Endothelial cell of umbilical vein (primary cell): Measurements from ENCODE around the gene DOCK1. TPM values are rescaled to one million over a fixed set of nuclear protein-coding genes. Genes with fewer than 3 reads are reported as not detected.

Experiments
- BruUV-seq: library from RNA; stranded (reverse); fragments of 400-500 nt; replicated peaks from 2 replicates; lab custom pipeline; 2021; lab: Mats Ljungman, UMichigan
- CTCF ChIA-PET: fragments of 300-600, 350-600 bp; sonication (Branson Sonifier 250); formaldehyde crosslinking; loops from one replicate; lab custom pipeline; 2021; ENCODE audit warnings: antibody characterized with exemption, inconsistent platforms; lab: Charles Lee
- POLR2A ChIA-PET: fragments of 300-600, 350-600 bp; sonication (Branson Sonifier 250); formaldehyde crosslinking; loops from one replicate; lab custom pipeline; 2021; ENCODE audit warnings: antibody characterized with exemption, inconsistent platforms; lab: Charles Lee
- DNase-seq: peaks from one replicate; pipeline ENCODE4 v3.0.0-alpha.2; 2011; ENCODE audit warnings: low read depth, low spot score
- FAIRE-seq: peaks from 2 replicates; lab custom pipeline; 2011; peaks lifted over from hg19 to GRCh38; lab: Jason Lieb, UNC
- H2AFZ ChIP-seq: 2 replicates; pipeline ENCODE4 v1.6.0; 2012; ENCODE audit warnings: low read depth, low read length, control low read depth, inconsistent platforms
- H3K27ac ChIP-seq: 2 replicates; pipeline ENCODE4 v1.5.1; 2011; ENCODE audit warnings: low read depth, mild to moderate bottlenecking, control low read depth, low read length, moderate library complexity; ENCODE audit not compliant: insufficient read depth
- H3K27me3 ChIP-seq, 2 experiments: 2 replicates each; pipeline versions ENCODE4 v1.6.0 to v1.6.1; 2011; ENCODE audit warnings: low read length in 2 of 2, mixed read lengths in 1 of 2; ENCODE audit not compliant: control insufficient read depth in 2 of 2, insufficient read depth in 2 of 2
- H3K36me3 ChIP-seq, 2 experiments: 2 replicates in 1 of 2; 3 replicates in 1 of 2; pipeline ENCODE4 v1.5.1; 2011; ENCODE audit warnings: low read length in 2 of 2, mild to moderate bottlenecking in 1 of 2, moderate library complexity in 1 of 2; ENCODE audit not compliant: control insufficient read depth in 2 of 2, insufficient read depth in 2 of 2; ENCODE audit errors: extremely low read depth in 1 of 2
- H3K4me1 ChIP-seq: 3 replicates; pipeline ENCODE4 v1.5.1; 2011; ENCODE audit warnings: mild to moderate bottlenecking, low read length; ENCODE audit not compliant: control insufficient read depth, insufficient read depth; ENCODE audit errors: extremely low read depth
- H3K4me2 ChIP-seq: 2 replicates; pipeline ENCODE4 v1.6.1; 2011; ENCODE audit warnings: low read length, control low read depth, mixed read lengths; ENCODE audit not compliant: insufficient read depth
- H3K4me3 ChIP-seq, 3 experiments: fragments of 200-600 bp in 1 of 3; sonication (generic), shearing (Covaris generic) in 1 of 3; replicated peaks in 1 of 3; 2 replicates each; pipeline ENCODE4 v1.5.1; 2011 to 2016; ENCODE audit warnings: control low read depth in 3 of 3, low read length in 3 of 3, mild to moderate bottlenecking in 2 of 3, inconsistent platforms in 1 of 3, low read depth in 1 of 3, moderate library complexity in 1 of 3; ENCODE audit not compliant: insufficient read depth in 1 of 3
- H3K79me2 ChIP-seq: 2 replicates; pipeline ENCODE4 v1.6.0; 2012; ENCODE audit warnings: low read length, inconsistent platforms; ENCODE audit not compliant: control insufficient read depth, insufficient read depth
- H3K9ac ChIP-seq: replicated peaks from 2 replicates; pipeline ENCODE3; 2011; ENCODE audit warnings: low read length, control low read depth; ENCODE audit not compliant: insufficient read depth; ENCODE audit errors: extremely low read depth
- H3K9me1 ChIP-seq: replicated peaks from 3 replicates; pipeline ENCODE4 v1.6.0; 2011; ENCODE audit warnings: mild to moderate bottlenecking, low read length; ENCODE audit not compliant: control insufficient read depth, insufficient read depth; ENCODE audit errors: extremely low read depth
- H3K9me3 ChIP-seq: replicated peaks from 2 replicates; pipeline ENCODE4 v1.5.1; 2012; ENCODE audit warnings: low read length, inconsistent platforms; ENCODE audit not compliant: control insufficient read depth, insufficient read depth
- H4K20me1 ChIP-seq: replicated peaks from 2 replicates; pipeline ENCODE3; 2011; ENCODE audit warnings: mild to moderate bottlenecking, low read length; ENCODE audit not compliant: control insufficient read depth, insufficient read depth; ENCODE audit errors: extremely low read depth
- EZH2 ChIP-seq: IDR thresholded peaks from 2 replicates; pipeline ENCODE4 v1.6.1; 2012; ENCODE audit warnings: borderline replicate concordance, low read depth, mild to moderate bottlenecking, moderate library complexity, low read length, inconsistent platforms; ENCODE audit not compliant: severe bottlenecking
- FOS ChIP-seq: IDR thresholded peaks from 2 replicates; pipeline ENCODE4 v1.6.1; 2011; ENCODE audit warnings: mild to moderate bottlenecking, low read length, moderate library complexity, borderline replicate concordance; ENCODE audit not compliant: insufficient read depth
- GATA2 ChIP-seq: IDR thresholded peaks from 2 replicates; pipeline ENCODE4 v1.7.0; 2011; ENCODE audit warnings: low read depth, mild to moderate bottlenecking, moderate library complexity, mixed read lengths, low read length; ENCODE audit not compliant: insufficient read length, insufficient read depth
- JUN ChIP-seq: IDR thresholded peaks from 2 replicates; pipeline ENCODE4 v1.6.1; 2011; ENCODE audit warnings: borderline replicate concordance, low read depth; ENCODE audit not compliant: insufficient read length, insufficient read depth
- MYC ChIP-seq: IDR thresholded peaks from one replicate; pipeline ENCODE4 v1.6.1; 2011; ENCODE audit warnings: mild to moderate bottlenecking, low read depth, low read length
- POLR2A ChIP-seq: IDR thresholded peaks from 2 replicates; pipeline ENCODE4 v1.6.1; 2012; ENCODE audit warnings: low read depth, mild to moderate bottlenecking, control low read depth, low read length
- POLR2AphosphoS5 ChIP-seq: IDR thresholded peaks from 2 replicates; pipeline ENCODE4 v1.6.1; 2012; ENCODE audit warnings: low read depth, mild to moderate bottlenecking, control low read depth, low read length, moderate library complexity; ENCODE audit not compliant: insufficient read depth
- dilution Hi-C: fragments of 300-500 bp; cut with MboI; formaldehyde crosslinking; loops from one replicate; pipeline ENCODE4 v1.15.0; 2019; ENCODE audit warnings: low sequenced_read_pairs; ENCODE audit not compliant: extremely low pct_ligation_motif_present
- intact Hi-C: fragments of 100-400 bp; cut with micrococcal nuclease; formaldehyde crosslinking; loops from one replicate; pipeline ENCODE4 v1.10.0; 2022
- polyA plus RNA-seq, 4 experiments: library from polyadenylated mRNA; depleted of rRNA in 3 of 4; stranded (reverse) in 3 of 4; unstranded in 1 of 4; fragments of >200 nt; gene quantifications; 2 replicates each; pipeline versions ENCODE4 v1.2.1 to v1.2.3, GENCODE V29; 2011 to 2012; ENCODE audit warnings: missing spikeins in 1 of 4
- total RNA-seq: library from RNA; stranded (reverse); gene quantifications from 2 replicates; pipeline ENCODE4 v1.2.3, GENCODE V29; 2021
- TF ChIP-seq, protein P1 (sequence below), 2 donors: IDR thresholded peaks; 1 replicate in 1 of 2; 2 replicates in 1 of 2; pipeline ENCODE4 v1.5.1; 2011; ENCODE audit warnings: low read length in 2 of 2, mild to moderate bottlenecking in 2 of 2, moderate library complexity in 2 of 2, control low read depth in 1 of 2, inconsistent platforms in 1 of 2, low read depth in 1 of 2; ENCODE audit not compliant: insufficient read depth in 1 of 2; ENCODE audit errors: extremely low read depth in 1 of 2
- TF ChIP-seq, protein P2 (sequence below): IDR thresholded peaks from 2 replicates; pipeline ENCODE4 v1.6.1; 2011; ENCODE audit not compliant: insufficient read depth, insufficient read length

DOCK1 gene
- total and polyA plus RNA-seq, 2 donors (not counting 3 experiments of a cell fraction or from before 2014, with no cell fraction given): 22.5 to 83.1 TPM

DNA sequence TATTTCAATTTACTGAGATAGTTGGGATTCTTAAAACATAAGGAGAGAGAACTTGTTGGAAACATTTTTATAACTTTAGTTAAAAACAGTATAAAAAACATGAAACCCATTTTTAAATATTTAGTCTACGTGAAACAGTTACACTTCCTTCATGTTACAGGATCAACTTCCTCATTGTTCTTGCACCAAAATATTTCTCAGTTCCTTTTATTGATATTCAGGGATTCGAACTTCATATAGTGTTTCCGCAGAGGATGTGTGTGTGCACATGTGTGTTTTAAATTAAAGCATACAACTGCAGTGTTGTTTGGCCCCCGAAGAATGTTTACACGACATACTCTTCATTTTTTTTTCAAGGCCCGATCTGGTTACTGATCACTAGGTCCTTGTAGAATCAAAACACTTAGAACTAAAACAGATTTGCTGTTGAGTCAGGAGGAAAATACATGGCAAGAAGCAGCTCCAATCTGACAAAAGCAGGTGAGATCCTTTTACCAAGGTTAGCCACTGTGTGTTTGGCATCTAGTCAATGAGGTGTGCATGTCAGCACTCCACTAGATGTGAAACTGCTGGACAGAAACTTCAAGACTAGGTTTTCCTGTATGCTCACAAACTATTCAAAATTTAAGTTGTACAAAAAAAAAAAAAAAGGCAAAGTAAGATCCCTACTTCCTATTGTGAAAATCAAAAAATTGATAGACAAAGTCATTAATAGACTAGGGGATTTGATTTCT, 230.8 kb downstream of the DOCK1 start:
- H3K27ac ChIP-seq: no peak overlapping the region
- no peaks in the 10 kb centered on the region for H3K27me3 ChIP-seq
- CTCF ChIA-PET: no interaction called here
- peaks cover 0 to 4% of the 10 kb centered on the region in 2 experiments for H3K36me3 ChIP-seq
- H3K9me3 ChIP-seq: no peaks in the 10 kb centered on the region
- no peak overlapping the region for H2AFZ ChIP-seq
- no peaks in the 10 kb centered on the region for H3K9me1 ChIP-seq
- peaks cover 2% of the 10 kb centered on the region for H4K20me1 ChIP-seq
- no peak overlapping the region for H3K9ac ChIP-seq
- dilution Hi-C loops: no loop called here
- no peak for FAIRE-seq
- no peak overlapping the region for H3K4me3 ChIP-seq
- no peak for DNase-seq
- H3K4me1 ChIP-seq: no peaks in the 10 kb centered on the region
- BruUV-seq: no TSS peak
- TF ChIP-seq POLR2AphosphoS5: no peak
- no peak for TF ChIP-seq EZH2
- no peak for TF ChIP-seq FOS
- no peak for TF ChIP-seq GATA2
- TF ChIP-seq, protein P1, sequence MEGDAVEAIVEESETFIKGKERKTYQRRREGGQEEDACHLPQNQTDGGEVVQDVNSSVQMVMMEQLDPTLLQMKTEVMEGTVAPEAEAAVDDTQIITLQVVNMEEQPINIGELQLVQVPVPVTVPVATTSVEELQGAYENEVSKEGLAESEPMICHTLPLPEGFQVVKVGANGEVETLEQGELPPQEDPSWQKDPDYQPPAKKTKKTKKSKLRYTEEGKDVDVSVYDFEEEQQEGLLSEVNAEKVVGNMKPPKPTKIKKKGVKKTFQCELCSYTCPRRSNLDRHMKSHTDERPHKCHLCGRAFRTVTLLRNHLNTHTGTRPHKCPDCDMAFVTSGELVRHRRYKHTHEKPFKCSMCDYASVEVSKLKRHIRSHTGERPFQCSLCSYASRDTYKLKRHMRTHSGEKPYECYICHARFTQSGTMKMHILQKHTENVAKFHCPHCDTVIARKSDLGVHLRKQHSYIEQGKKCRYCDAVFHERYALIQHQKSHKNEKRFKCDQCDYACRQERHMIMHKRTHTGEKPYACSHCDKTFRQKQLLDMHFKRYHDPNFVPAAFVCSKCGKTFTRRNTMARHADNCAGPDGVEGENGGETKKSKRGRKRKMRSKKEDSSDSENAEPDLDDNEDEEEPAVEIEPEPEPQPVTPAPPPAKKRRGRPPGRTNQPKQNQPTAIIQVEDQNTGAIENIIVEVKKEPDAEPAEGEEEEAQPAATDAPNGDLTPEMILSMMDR (IDR thresholded peaks at IDR 0.05; ENCODE audit: extremely low read depth in 1 of 2, insufficient read depth in 1 of 2, low read depth in 1 of 2, low read length in 2 of 2): no peak
- TF ChIP-seq, protein P2, sequence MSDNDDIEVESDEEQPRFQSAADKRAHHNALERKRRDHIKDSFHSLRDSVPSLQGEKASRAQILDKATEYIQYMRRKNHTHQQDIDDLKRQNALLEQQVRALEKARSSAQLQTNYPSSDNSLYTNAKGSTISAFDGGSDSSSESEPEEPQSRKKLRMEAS: no peak
- TF ChIP-seq JUN: no peak
- TF ChIP-seq MYC: no peak
- TF ChIP-seq POLR2A: no peak
- POLR2A ChIA-PET: interaction anchor here (0.6 kb wide), 1 partner anchor 12 kb away, joined by 3 read pairs; no protein-coding TSS in a partner anchor
- H3K4me2 ChIP-seq: no peak overlapping the region
- intact Hi-C loops: no loop called here
- no peaks in the 10 kb centered on the region for H3K79me2 ChIP-seq
